HG03378 (cell line): ENCODE data around the gene SPRY4.
"Not testable (repeated sequence)": the region's sequence is repeated elsewhere in the genome, so short reads cannot be mapped to it uniquely, and the experiment has no call there.

Source experiments
- ATAC-seq: cut with Tn5 transposase; IDR thresholded peaks from one replicate; pipeline ENCODE4 v1.9.1; 2021; ENCODE audit warnings: mild to moderate bottlenecking, moderate library complexity; ENCODE audit not compliant: unreplicated experiment

The SPRY4 gene

GRCh38 chr5:142339781-142340180 lies 15.0 kb upstream of the SPRY4 start:
- ATAC-seq = no peak

GRCh38 chr5:142334538-142334937 lies 9.7 kb upstream of the SPRY4 start:
- no peak for ATAC-seq

GRCh38 chr5:142333749-142334148 lies 8.9 kb upstream of the SPRY4 start:
- not testable (repeated sequence) for ATAC-seq

GRCh38 chr5:142330444-142330843 lies 5.6 kb upstream of the SPRY4 start:
- ATAC-seq = no peak

GRCh38 chr5:142330026-142330425 lies 5.2 kb upstream of the SPRY4 start:
- ATAC-seq = no peak

GRCh38 chr5:142327111-142327842 lies 2.5 kb upstream of the SPRY4 start:
- ATAC-seq = no peak

- no peak for ATAC-seq
Measured at GRCh38 chr5:142326480-142326938, 1.7 kb upstream of the SPRY4 start.

- ATAC-seq = no peak
Measured at GRCh38 chr5:142325725-142326479, 1.1 kb upstream of the SPRY4 start.

GRCh38 chr5:142324136-142324870 lies 518 bp downstream of the SPRY4 start:
- peak; percentile 38 for ATAC-seq

GRCh38 chr5:142323480-142324135 lies 1.2 kb downstream of the SPRY4 start:
- no peak for ATAC-seq

- no peak for ATAC-seq
Measured at GRCh38 chr5:142322747-142323479, 1.9 kb downstream of the SPRY4 start.

GRCh38 chr5:142322403-142322746 lies 2.4 kb downstream of the SPRY4 start:
- no peak for ATAC-seq

- no peak for ATAC-seq
Measured at GRCh38 chr5:142320851-142321560, 3.8 kb downstream of the SPRY4 start.

GRCh38 chr5:142320430-142320738 lies 4.4 kb downstream of the SPRY4 start:
- no peak for ATAC-seq

- no peak for ATAC-seq
Measured at GRCh38 chr5:142319560-142320429, 5.0 kb downstream of the SPRY4 start.

GRCh38 chr5:142319105-142319504 lies 5.7 kb downstream of the SPRY4 start:
- ATAC-seq = no peak

GRCh38 chr5:142317753-142318152 lies 7.1 kb downstream of the SPRY4 start:
- ATAC-seq = no peak

- no peak for ATAC-seq
Measured at GRCh38 chr5:142317173-142317572, 7.6 kb downstream of the SPRY4 start.

- ATAC-seq = no peak
Measured at GRCh38 chr5:142316681-142317080, 8.1 kb downstream of the SPRY4 start.
